NB4 (cell line): ENCODE data around the gene TAB2.

Source experiments
- MYC ChIP-seq: IDR thresholded peaks from 2 replicates; pipeline ENCODE4 v1.6.1; 2011; ENCODE audit warnings: low read depth, low read length
- POLR2A ChIP-seq: IDR thresholded peaks from 2 replicates; pipeline ENCODE4 v1.6.1; 2011; ENCODE audit warnings: mild to moderate bottlenecking; ENCODE audit not compliant: insufficient read length; ENCODE audit errors: extremely low read depth
- TF ChIP-seq, protein P1 (sequence below): IDR thresholded peaks from one replicate; pipeline ENCODE4 v1.5.1; 2012; ENCODE audit warnings: low read depth, low read length
- TF ChIP-seq, protein P2 (sequence below): IDR thresholded peaks from 2 replicates; pipeline ENCODE4 v1.6.1; 2011; ENCODE audit warnings: low read depth, low read length

DNA sequence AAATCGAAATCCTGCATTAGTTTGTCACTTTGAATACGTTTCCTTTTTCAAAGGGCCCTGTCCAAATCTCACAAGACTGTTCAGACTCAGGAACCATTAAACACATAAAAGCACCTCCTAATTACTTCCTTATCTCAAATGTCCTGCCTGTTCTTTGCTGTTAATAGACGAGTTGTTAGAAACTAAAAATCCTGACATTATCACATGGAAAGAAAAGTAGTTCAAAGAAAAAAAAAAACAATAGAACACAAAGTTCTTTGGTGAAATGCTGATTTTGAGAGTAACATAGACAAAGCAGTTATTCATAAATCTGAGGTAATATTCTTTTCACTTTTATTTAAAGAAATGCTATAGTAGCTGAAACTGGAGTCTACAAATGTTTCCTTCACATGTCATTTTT is 12.1 kb upstream of the TAB2 start:
- TF ChIP-seq POLR2A (no peak), MYC (no peak)
- TF ChIP-seq, protein P1, sequence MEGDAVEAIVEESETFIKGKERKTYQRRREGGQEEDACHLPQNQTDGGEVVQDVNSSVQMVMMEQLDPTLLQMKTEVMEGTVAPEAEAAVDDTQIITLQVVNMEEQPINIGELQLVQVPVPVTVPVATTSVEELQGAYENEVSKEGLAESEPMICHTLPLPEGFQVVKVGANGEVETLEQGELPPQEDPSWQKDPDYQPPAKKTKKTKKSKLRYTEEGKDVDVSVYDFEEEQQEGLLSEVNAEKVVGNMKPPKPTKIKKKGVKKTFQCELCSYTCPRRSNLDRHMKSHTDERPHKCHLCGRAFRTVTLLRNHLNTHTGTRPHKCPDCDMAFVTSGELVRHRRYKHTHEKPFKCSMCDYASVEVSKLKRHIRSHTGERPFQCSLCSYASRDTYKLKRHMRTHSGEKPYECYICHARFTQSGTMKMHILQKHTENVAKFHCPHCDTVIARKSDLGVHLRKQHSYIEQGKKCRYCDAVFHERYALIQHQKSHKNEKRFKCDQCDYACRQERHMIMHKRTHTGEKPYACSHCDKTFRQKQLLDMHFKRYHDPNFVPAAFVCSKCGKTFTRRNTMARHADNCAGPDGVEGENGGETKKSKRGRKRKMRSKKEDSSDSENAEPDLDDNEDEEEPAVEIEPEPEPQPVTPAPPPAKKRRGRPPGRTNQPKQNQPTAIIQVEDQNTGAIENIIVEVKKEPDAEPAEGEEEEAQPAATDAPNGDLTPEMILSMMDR = no peak
- TF ChIP-seq, protein P2, sequence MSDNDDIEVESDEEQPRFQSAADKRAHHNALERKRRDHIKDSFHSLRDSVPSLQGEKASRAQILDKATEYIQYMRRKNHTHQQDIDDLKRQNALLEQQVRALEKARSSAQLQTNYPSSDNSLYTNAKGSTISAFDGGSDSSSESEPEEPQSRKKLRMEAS = no peak
